ENCODE data around the gene MSANTD1. TPM values are rescaled to one million over a fixed set of nuclear protein-coding genes. Genes with fewer than 3 reads are reported as not detected.

MSANTD1 gene
- total RNA-seq, 1 experiment from 2014 or later, result 0.71 TPM

- H3K4me1 ChIP-seq (ENCODE audit: control insufficient read depth in 1 of 2, insufficient read depth in 2 of 2, low read length in 2 of 2), result peaks cover 5 to 15% of the 10 kb centered on the region in 2 experiments; a peak in 3 of 4 replicates
- POLR2A ChIA-PET, result no interaction called here
- TF ChIP-seq YY1 (IDR thresholded peaks at IDR 0.05; ENCODE audit: extremely low read depth, insufficient replicate concordance, low read depth, low read length), result no peak
- TF ChIP-seq SRF (IDR thresholded peaks at IDR 0.05; ENCODE audit: low read depth), result no peak
- TF ChIP-seq FOSL1 (IDR thresholded peaks at IDR 0.05; ENCODE audit: low read depth), result no peak
- TF ChIP-seq ATF3 (IDR thresholded peaks at IDR 0.05), result no peak
- no peak for TF ChIP-seq ZBTB33 (IDR thresholded peaks at IDR 0.05; ENCODE audit: extremely low read depth, insufficient replicate concordance, low read length)
- TF ChIP-seq MAX (IDR thresholded peaks at IDR 0.05), result no peak
- no peak for TF ChIP-seq TCF7L2 (IDR thresholded peaks at IDR 0.05; ENCODE audit: borderline replicate concordance, extremely low read depth, insufficient read depth, insufficient read length)
- TF ChIP-seq REST (IDR thresholded peaks at IDR 0.05; ENCODE audit: low read depth), result no peak
- no peak for TF ChIP-seq POLR2AphosphoS5 (IDR thresholded peaks at IDR 0.05; ENCODE audit: low read depth, low read length)
- TF ChIP-seq CEBPB (IDR thresholded peaks at IDR 0.05; ENCODE audit: low read depth), result no peak
These were observed 47.7 kb downstream of the MSANTD1 start for GRCh38 chr4:3296651-3297050.

More at GRCh38 chr4:3296651-3297050, 47.7 kb downstream of the MSANTD1 start:
- CTCF ChIA-PET, result no interaction called here
- Histone ChIP-seq H3K79me2 (ENCODE audit: insufficient read depth, low read length) (peaks cover 22% of the 10 kb centered on the region), H3K4me3 (replicated peaks in 1 of 2; ENCODE audit: low read depth in 1 of 2, low read length in 2 of 2) (no peak overlapping the region), H3K36me3 (ENCODE audit: control insufficient read depth in 1 of 2, insufficient read depth in 2 of 2, low read length in 2 of 2) (no peaks in the 10 kb centered on the region), H3K9me2 (ENCODE audit: insufficient read depth) (no peaks in the 10 kb centered on the region), H3K27ac (ENCODE audit: low read depth, low read length) (no peak overlapping the region), H3K27me3 (ENCODE audit: insufficient read depth, low read length) (no peaks in the 10 kb centered on the region), H3K4me2 (ENCODE audit: low read length) (no peak overlapping the region), H3K9ac (ENCODE audit: low read length) (no peak overlapping the region), H3K9me3 (ENCODE audit: control insufficient read depth in 1 of 2, insufficient read depth in 1 of 2, low read depth in 1 of 2, low read length in 2 of 2) (no peaks in the 10 kb centered on the region; a peak in 1 of 4 replicates), H4K20me1 (ENCODE audit: insufficient read depth) (no peaks in the 10 kb centered on the region), H2AFZ (ENCODE audit: low read depth, low read length, poor library complexity, severe bottlenecking) (no peak overlapping the region)
- intact Hi-C loops (cut with micrococcal nuclease), result no loop called here
- no peak for DNase-seq (ENCODE audit: low read depth, low spot score)
- no peak for ATAC-seq
- BruUV-seq (replicated peaks), result no TSS peak
- RAD21 ChIA-PET (ENCODE audit: low non-redundant PET in 1 of 2, low total read pairs in 2 of 2, uncharacterized antibody in 2 of 2, unreplicated experiment in 2 of 2), result no interaction called here

Data from HCT116 (cell line).